Karpas-422 (cell line): ENCODE results near the gene SNUPN. TPM values are rescaled to one million over a fixed set of nuclear protein-coding genes. Genes with fewer than 3 reads are reported as not detected.

Experiments used
- DNase-seq: peaks from one replicate; pipeline ENCODE4 v3.0.0-alpha.2; 2015
- H2AFZ ChIP-seq: fragments of 200-600 bp; sonication (generic); 2 replicates; pipeline ENCODE4 v1.6.1; 2014; ENCODE audit warnings: antibody characterized with exemption, low read length, mixed read lengths
- H3K27ac ChIP-seq: fragments of 200-600 bp; sonication (generic); 2 replicates; pipeline ENCODE4 v1.5.1; 2014; ENCODE audit warnings: mild to moderate bottlenecking, low read length, moderate library complexity
- H3K27me3 ChIP-seq: fragments of 200-600 bp; sonication (generic); 2 replicates; pipeline ENCODE4 v1.6.1; 2014; ENCODE audit warnings: low read length, mixed read lengths
- H3K36me3 ChIP-seq: fragments of 200-600 bp; sonication (generic); 2 replicates; pipeline ENCODE4 v1.6.1; 2014; ENCODE audit warnings: low read length, mixed read lengths; ENCODE audit not compliant: insufficient read depth
- H3K4me1 ChIP-seq: fragments of 200-600 bp; sonication (generic); 2 replicates; pipeline ENCODE4 v1.6.1; 2014; ENCODE audit warnings: mild to moderate bottlenecking, low read length, mixed read lengths
- H3K4me2 ChIP-seq: fragments of 200-600 bp; sonication (generic); 2 replicates; pipeline ENCODE4 v1.6.1; 2014; ENCODE audit warnings: low read length, low read depth, mild to moderate bottlenecking; ENCODE audit not compliant: poor library complexity, severe bottlenecking
- H3K4me3 ChIP-seq: fragments of 200-600 bp; sonication (generic); 2 replicates; pipeline ENCODE4 v1.5.1; 2014; ENCODE audit warnings: mild to moderate bottlenecking, antibody characterized with exemption, low read length, mixed read lengths
- H3K79me2 ChIP-seq: fragments of 200-600 bp; sonication (generic); 2 replicates; pipeline ENCODE4 v1.6.1; 2014; ENCODE audit warnings: mild to moderate bottlenecking, low read length, mixed read lengths
- H3K9ac ChIP-seq: fragments of 200-600 bp; sonication (generic); 2 replicates; pipeline ENCODE4 v1.6.0; 2014; ENCODE audit warnings: low read length
- H3K9me2 ChIP-seq: fragments of 200-600 bp; sonication (generic), shearing (Covaris generic); replicated peaks from 2 replicates; pipeline ENCODE4 v1.6.0; 2014; ENCODE audit warnings: mild to moderate bottlenecking, low read length, moderate library complexity; ENCODE audit not compliant: insufficient read depth
- H3K9me3 ChIP-seq: fragments of 300-700, 200-600 bp; sonication (generic); 2 replicates; pipeline ENCODE4 v1.6.1; 2014; ENCODE audit warnings: low read length, mixed read lengths
- H4K20me1 ChIP-seq: fragments of 200-600 bp; sonication (generic); 2 replicates; pipeline ENCODE4 v1.6.1; 2014; ENCODE audit warnings: mild to moderate bottlenecking, antibody characterized with exemption, low read length, low read depth; ENCODE audit not compliant: insufficient read depth
- total RNA-seq: library from RNA; depleted of rRNA; stranded (reverse); fragments of >200 nt; shearing (Covaris generic); gene quantifications from 2 replicates; pipeline ENCODE4 v1.2.3, GENCODE V29; 2014; ENCODE audit warnings: low replicate concordance

Gene SNUPN
- total RNA-seq, 1 experiment from 2014 or later, result 18.9 TPM

- H2AFZ ChIP-seq, result no peak overlapping the region
- no peak overlapping the region for H3K4me2 ChIP-seq
- H3K79me2 ChIP-seq, result no peaks in the 10 kb centered on the region
- no peaks in the 10 kb centered on the region for H3K36me3 ChIP-seq
- H3K27ac ChIP-seq, result no peak overlapping the region
- no peaks in the 10 kb centered on the region for H3K9me3 ChIP-seq
- no peak overlapping the region for H3K4me3 ChIP-seq
- peaks cover 3% of the 10 kb centered on the region; the same call in 1 of the 2 replicates for H3K4me1 ChIP-seq
- H3K27me3 ChIP-seq, result no peaks in the 10 kb centered on the region
- DNase-seq, result no peak
- H4K20me1 ChIP-seq, result no peaks in the 10 kb centered on the region
- H3K9ac ChIP-seq, result no peak overlapping the region
- H3K9me2 ChIP-seq, result no peaks in the 10 kb centered on the region
Measured at GRCh38 chr15:75631935-75632334, 6.4 kb upstream of the SNUPN start.

GRCh38 chr15:75622505-75622904, 3.0 kb downstream of the SNUPN start:
- Histone ChIP-seq H3K9ac (no peak overlapping the region), H3K9me3 (no peaks in the 10 kb centered on the region)
- no peak for DNase-seq

GRCh38 chr15:75620841-75621391, 4.6 kb downstream of the SNUPN start:
- H3K27ac ChIP-seq, result no peak overlapping the region
- no peaks in the 10 kb centered on the region for H3K27me3 ChIP-seq
- no peak overlapping the region for H3K4me3 ChIP-seq
- no peak overlapping the region for H3K9ac ChIP-seq
- H3K9me3 ChIP-seq, result no peaks in the 10 kb centered on the region
- H2AFZ ChIP-seq, result no peak overlapping the region
- H3K9me2 ChIP-seq, result no peaks in the 10 kb centered on the region
- DNase-seq, result no peak
- no peaks in the 10 kb centered on the region for H4K20me1 ChIP-seq
- H3K4me1 ChIP-seq, result peaks cover 4% of the 10 kb centered on the region; the same call in 1 of the 2 replicates
- H3K4me2 ChIP-seq, result no peak overlapping the region
- peaks cover 34% of the 10 kb centered on the region for H3K36me3 ChIP-seq
- peaks cover 18% of the 10 kb centered on the region; the same call in 1 of the 2 replicates for H3K79me2 ChIP-seq

More at GRCh38 chr15:75622505-75622904, 3.0 kb downstream of the SNUPN start:
- no peak overlapping the region for H3K27ac ChIP-seq
- no peak overlapping the region for H3K4me2 ChIP-seq
- H3K79me2 ChIP-seq, result peaks cover 18% of the 10 kb centered on the region; the same call in 1 of the 2 replicates
- H4K20me1 ChIP-seq, result no peaks in the 10 kb centered on the region
- no peaks in the 10 kb centered on the region for H3K27me3 ChIP-seq
- peaks cover 10% of the 10 kb centered on the region; the same call in 1 of the 2 replicates for H3K4me1 ChIP-seq
- H3K36me3 ChIP-seq, result peaks cover 22% of the 10 kb centered on the region
- no peaks in the 10 kb centered on the region for H3K9me2 ChIP-seq
- no peak overlapping the region for H2AFZ ChIP-seq
- H3K4me3 ChIP-seq, result no peak overlapping the region

GRCh38 chr15:75620058-75620820, 5.3 kb downstream of the SNUPN start:
- Histone ChIP-seq H3K36me3 (peaks cover 35% of the 10 kb centered on the region), H3K27me3 (no peaks in the 10 kb centered on the region), H3K79me2 (peaks cover 17% of the 10 kb centered on the region; the same call in 1 of the 2 replicates), H2AFZ (no peak overlapping the region), H3K9me2 (no peaks in the 10 kb centered on the region), H3K9ac (no peak overlapping the region), H3K9me3 (no peaks in the 10 kb centered on the region), H4K20me1 (no peaks in the 10 kb centered on the region), H3K4me3 (no peak overlapping the region), H3K4me2 (no peak overlapping the region), H3K4me1 (peaks cover 3% of the 10 kb centered on the region; the same call in 1 of the 2 replicates), H3K27ac (no peak overlapping the region)
- DNase-seq, result no peak

GRCh38 chr15:75616766-75617165, 8.8 kb downstream of the SNUPN start:
- Histone ChIP-seq H3K27ac (no peak overlapping the region), H3K4me2 (no peak overlapping the region), H4K20me1 (no peaks in the 10 kb centered on the region), H2AFZ (no peak overlapping the region), H3K79me2 (0 out of 2 replicates have a peak, but pooled peaks cover 4% of the 10 kb centered on the region), H3K9me3 (no peaks in the 10 kb centered on the region), H3K9ac (no peak overlapping the region), H3K4me1 (no peaks in the 10 kb centered on the region), H3K27me3 (no peaks in the 10 kb centered on the region), H3K36me3 (peaks cover 51% of the 10 kb centered on the region), H3K9me2 (no peaks in the 10 kb centered on the region), H3K4me3 (no peak overlapping the region)
- DNase-seq, result no peak

GRCh38 chr15:75606711-75607699, 18.5 kb downstream of the SNUPN start:
- Histone ChIP-seq H3K4me2 (no peak overlapping the region), H3K9ac (no peak overlapping the region), H3K9me2 (no peaks in the 10 kb centered on the region), H3K4me3 (no peak overlapping the region), H3K36me3 (peaks cover 27% of the 10 kb centered on the region), H2AFZ (no peak overlapping the region), H3K27me3 (no peaks in the 10 kb centered on the region), H3K9me3 (no peaks in the 10 kb centered on the region), H3K4me1 (no peaks in the 10 kb centered on the region), H3K79me2 (no peaks in the 10 kb centered on the region), H4K20me1 (no peaks in the 10 kb centered on the region), H3K27ac (no peak overlapping the region)
- DNase-seq, result no peak

GRCh38 chr15:75606026-75606425, 19.5 kb downstream of the SNUPN start:
- H3K9ac ChIP-seq, result no peak overlapping the region
- H3K79me2 ChIP-seq, result no peaks in the 10 kb centered on the region
- H3K4me2 ChIP-seq, result no peak overlapping the region
- no peak overlapping the region for H3K4me3 ChIP-seq
- H3K27me3 ChIP-seq, result no peaks in the 10 kb centered on the region
- peaks cover 28% of the 10 kb centered on the region for H3K36me3 ChIP-seq
- H4K20me1 ChIP-seq, result no peaks in the 10 kb centered on the region
- H2AFZ ChIP-seq, result no peak overlapping the region
- H3K9me2 ChIP-seq, result no peaks in the 10 kb centered on the region
- DNase-seq, result no peak
- H3K9me3 ChIP-seq, result no peaks in the 10 kb centered on the region
- H3K27ac ChIP-seq, result no peak overlapping the region
- no peaks in the 10 kb centered on the region for H3K4me1 ChIP-seq

- H3K4me2 ChIP-seq, result no peak overlapping the region
- H3K79me2 ChIP-seq, result no peaks in the 10 kb centered on the region
- H3K27me3 ChIP-seq, result no peaks in the 10 kb centered on the region
- H4K20me1 ChIP-seq, result no peaks in the 10 kb centered on the region
- no peak overlapping the region for H3K4me3 ChIP-seq
- no peaks in the 10 kb centered on the region for H3K4me1 ChIP-seq
- H3K9ac ChIP-seq, result no peak overlapping the region
- no peak overlapping the region for H3K27ac ChIP-seq
- no peak overlapping the region for H2AFZ ChIP-seq
- no peaks in the 10 kb centered on the region for H3K9me2 ChIP-seq
- peaks cover 29% of the 10 kb centered on the region for H3K36me3 ChIP-seq
- H3K9me3 ChIP-seq, result no peaks in the 10 kb centered on the region
- DNase-seq, result no peak
Measured at GRCh38 chr15:75599401-75599800, 26.1 kb downstream of the SNUPN start.
